Neural progenitor cell (in vitro differentiated cells): ENCODE data around the gene BAG5. TPM values are rescaled to one million over a fixed set of nuclear protein-coding genes. Genes with fewer than 3 reads are reported as not detected.
A peak's percentile ranks its signal among the peaks of the same experiment; 100 is the strongest.

Experiments used
- DNase-seq: peaks from one replicate; pipeline ENCODE4 v3.0.0-alpha.2; 2016; ENCODE audit warnings: low spot score
- H2AFZ ChIP-seq: fragments of 200-600 bp; sonication (generic); replicated peaks from 2 replicates; pipeline ENCODE4 v1.6.1; 2016; ENCODE audit warnings: antibody characterized with exemption
- H3F3A ChIP-seq: fragments of 200-600 bp; sonication (generic); 2 replicates; pipeline ENCODE4 v1.6.1; 2016; ENCODE audit warnings: antibody characterized with exemption, low read depth
- H3K27ac ChIP-seq: fragments of 200-600 bp; sonication (generic); 2 replicates; pipeline ENCODE4 v1.5.1; 2016; ENCODE audit warnings: mild to moderate bottlenecking
- H3K27me3 ChIP-seq: fragments of 200-600 bp; sonication (generic); 2 replicates; pipeline ENCODE4 v1.6.1; 2016; ENCODE audit warnings: mild to moderate bottlenecking, moderate library complexity
- H3K36me3 ChIP-seq: fragments of 200-600 bp; sonication (generic); 2 replicates; pipeline ENCODE4 v1.5.1; 2016
- H3K4me1 ChIP-seq: fragments of 200-600 bp; sonication (generic); 2 replicates; pipeline ENCODE4 v1.6.1; 2016; ENCODE audit warnings: mixed run types
- H3K4me2 ChIP-seq: fragments of 200-600 bp; sonication (generic); 2 replicates; pipeline ENCODE4 v1.6.1; 2016
- H3K4me3 ChIP-seq: fragments of 200-600 bp; sonication (generic); 2 replicates; pipeline ENCODE4 v1.5.1; 2016
- H3K79me2 ChIP-seq: fragments of 200-600 bp; sonication (generic); 2 replicates; pipeline ENCODE4 v1.6.1; 2016; ENCODE audit warnings: low read depth
- H3K9ac ChIP-seq: fragments of 200-600 bp; sonication (generic); 2 replicates; pipeline ENCODE4 v1.6.1; 2016
- H3K9me3 ChIP-seq: fragments of 200-600 bp; sonication (generic); 2 replicates; pipeline ENCODE4 v1.5.1; 2016; ENCODE audit warnings: low read depth
- H4K20me1 ChIP-seq: fragments of 200-600 bp; sonication (generic); 2 replicates; pipeline ENCODE4 v1.6.1; 2016; ENCODE audit warnings: low read depth
- H3K27ac Mint-ChIP-seq: 3 replicates; pipeline ENCODE4 v1.8.0; 2021; ENCODE audit warnings: mixed read lengths
- H3K27me3 Mint-ChIP-seq: 2 replicates; pipeline ENCODE4 v1.8.0; 2022; ENCODE audit warnings: low read depth, mild to moderate bottlenecking, inconsistent platforms, moderate library complexity, mixed read lengths; ENCODE audit not compliant: insufficient read depth
- H3K36me3 Mint-ChIP-seq: 3 replicates; pipeline ENCODE4 v1.8.0; 2021; ENCODE audit warnings: mixed read lengths
- H3K4me1 Mint-ChIP-seq: 3 replicates; pipeline ENCODE4 v1.8.0; 2021; ENCODE audit warnings: mixed read lengths
- H3K4me3 Mint-ChIP-seq: 3 replicates; pipeline ENCODE4 v1.8.0; 2021; ENCODE audit warnings: mild to moderate bottlenecking, moderate library complexity, mixed read lengths
- H3K9me3 Mint-ChIP-seq: 3 replicates; pipeline ENCODE4 v1.8.0; 2020; ENCODE audit warnings: mixed read lengths
- EZH2 ChIP-seq: fragments of 200-600 bp; sonication (generic); IDR thresholded peaks from 2 replicates; pipeline ENCODE4 v1.6.1; 2017; ENCODE audit warnings: antibody characterized with exemption, mild to moderate bottlenecking, moderate library complexity
- EZH2phosphoT487 ChIP-seq: fragments of 200-600 bp; sonication (generic); IDR thresholded peaks from 2 replicates; pipeline ENCODE4 v1.6.1; 2017; ENCODE audit warnings: antibody characterized with exemption
- total RNA-seq: library from RNA; depleted of rRNA; stranded (reverse); fragments of >200 nt; gene quantifications from 2 replicates; pipeline ENCODE4 v1.2.3, GENCODE V29; 2015; ENCODE audit warnings: low replicate concordance
- TF ChIP-seq, protein P1 (sequence below): fragments of 200-600 bp; sonication (generic); IDR thresholded peaks from 2 replicates; pipeline ENCODE4 v1.5.1; 2017; ENCODE audit warnings: antibody characterized with exemption, mild to moderate bottlenecking

BAG5 gene
- total RNA-seq, 1 donor from 2014 or later = 59.9 TPM

DNA sequence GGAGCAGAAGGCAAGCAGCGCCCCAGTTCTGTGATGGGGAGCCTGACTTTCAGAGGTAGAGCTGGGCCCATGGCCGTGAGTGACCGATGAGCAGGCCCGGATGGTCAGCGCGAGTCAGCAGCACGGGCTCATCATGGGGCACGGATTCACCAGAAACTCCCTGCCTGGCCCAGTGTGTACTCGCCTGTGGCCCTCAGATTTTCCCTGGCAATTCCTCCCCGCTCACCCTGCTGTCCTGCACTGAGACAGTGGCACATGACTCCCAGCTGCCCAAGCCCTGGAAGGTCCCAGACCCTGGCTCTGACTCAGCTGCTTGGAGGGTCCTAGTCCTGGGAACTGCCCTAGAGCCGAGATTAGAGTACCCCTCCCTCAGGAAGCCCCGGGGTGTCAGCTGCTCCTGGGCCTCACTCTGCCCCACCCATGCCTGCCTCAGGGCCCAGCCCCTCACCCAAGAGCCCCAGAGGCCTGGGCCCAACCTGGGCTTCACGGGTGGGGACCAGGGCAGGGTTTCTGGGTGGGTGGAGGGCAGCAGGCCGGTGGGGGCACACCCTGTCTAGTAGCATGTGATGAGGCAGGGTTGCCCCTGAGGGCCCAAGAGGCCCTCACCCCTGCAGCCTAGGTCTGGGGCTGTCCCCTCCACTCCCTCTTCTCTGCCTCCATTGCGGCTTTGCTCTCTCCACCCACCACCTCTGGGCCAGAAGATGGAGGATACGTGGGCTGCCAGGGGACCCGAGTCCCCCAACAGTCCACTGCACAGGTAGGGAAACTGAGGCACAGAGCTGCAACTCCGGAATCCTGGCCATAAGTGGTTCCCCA lies 25.1 kb downstream of the BAG5 start:
- peaks cover 23% of the 10 kb centered on the region for H3K4me1 ChIP-seq
- DNase-seq = no peak
- Mint-ChIP-seq H3K4me3 (no peak overlapping the region), H3K27me3 (peaks cover 4% of the 10 kb centered on the region), H3K4me1 (peaks cover 21% of the 10 kb centered on the region), H3K36me3 (peaks cover 2% of the 10 kb centered on the region), H3K27ac (peak overlapping the region; percentile 82), H3K9me3 (no peaks in the 10 kb centered on the region)
- H2AFZ ChIP-seq = no peak overlapping the region
- no peaks in the 10 kb centered on the region for H3K27me3 ChIP-seq
- H3K9ac ChIP-seq = no peak overlapping the region
- no peaks in the 10 kb centered on the region for H3K79me2 ChIP-seq
- no peak overlapping the region for H3K4me2 ChIP-seq
- H3K27ac ChIP-seq = no peak overlapping the region
- H3K9me3 ChIP-seq = no peaks in the 10 kb centered on the region
- no peaks in the 10 kb centered on the region for H4K20me1 ChIP-seq
- no peak for TF ChIP-seq EZH2
- TF ChIP-seq, protein P1, sequence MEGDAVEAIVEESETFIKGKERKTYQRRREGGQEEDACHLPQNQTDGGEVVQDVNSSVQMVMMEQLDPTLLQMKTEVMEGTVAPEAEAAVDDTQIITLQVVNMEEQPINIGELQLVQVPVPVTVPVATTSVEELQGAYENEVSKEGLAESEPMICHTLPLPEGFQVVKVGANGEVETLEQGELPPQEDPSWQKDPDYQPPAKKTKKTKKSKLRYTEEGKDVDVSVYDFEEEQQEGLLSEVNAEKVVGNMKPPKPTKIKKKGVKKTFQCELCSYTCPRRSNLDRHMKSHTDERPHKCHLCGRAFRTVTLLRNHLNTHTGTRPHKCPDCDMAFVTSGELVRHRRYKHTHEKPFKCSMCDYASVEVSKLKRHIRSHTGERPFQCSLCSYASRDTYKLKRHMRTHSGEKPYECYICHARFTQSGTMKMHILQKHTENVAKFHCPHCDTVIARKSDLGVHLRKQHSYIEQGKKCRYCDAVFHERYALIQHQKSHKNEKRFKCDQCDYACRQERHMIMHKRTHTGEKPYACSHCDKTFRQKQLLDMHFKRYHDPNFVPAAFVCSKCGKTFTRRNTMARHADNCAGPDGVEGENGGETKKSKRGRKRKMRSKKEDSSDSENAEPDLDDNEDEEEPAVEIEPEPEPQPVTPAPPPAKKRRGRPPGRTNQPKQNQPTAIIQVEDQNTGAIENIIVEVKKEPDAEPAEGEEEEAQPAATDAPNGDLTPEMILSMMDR = no peak
- TF ChIP-seq EZH2phosphoT487 = no peak
- H3K4me3 ChIP-seq = no peak overlapping the region
- H3F3A ChIP-seq = peaks cover 7% of the 10 kb centered on the region
- H3K36me3 ChIP-seq = no peaks in the 10 kb centered on the region

DNA sequence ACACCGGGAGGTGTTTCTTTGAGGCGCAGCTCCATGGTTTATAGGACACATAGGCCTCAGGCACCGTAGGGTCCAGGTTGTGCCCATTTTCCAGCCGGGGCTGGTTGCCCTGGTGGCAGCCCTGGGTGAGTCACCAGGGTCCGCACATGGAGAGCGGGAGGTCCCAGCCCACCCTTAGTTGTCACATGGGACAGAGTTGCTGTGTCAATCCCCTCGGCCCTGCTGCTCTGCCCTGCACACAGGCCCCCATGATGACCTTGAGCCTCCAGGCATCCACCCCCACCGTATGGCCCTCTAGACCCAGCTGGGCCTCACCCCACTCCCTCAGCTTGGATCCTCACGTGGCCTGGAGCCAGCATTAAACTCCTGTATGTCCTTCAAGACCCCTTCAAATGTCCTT lies 25.8 kb downstream of the BAG5 start:
- Histone ChIP-seq H3K36me3 (no peaks in the 10 kb centered on the region), H3K27ac (no peak overlapping the region)

DNA sequence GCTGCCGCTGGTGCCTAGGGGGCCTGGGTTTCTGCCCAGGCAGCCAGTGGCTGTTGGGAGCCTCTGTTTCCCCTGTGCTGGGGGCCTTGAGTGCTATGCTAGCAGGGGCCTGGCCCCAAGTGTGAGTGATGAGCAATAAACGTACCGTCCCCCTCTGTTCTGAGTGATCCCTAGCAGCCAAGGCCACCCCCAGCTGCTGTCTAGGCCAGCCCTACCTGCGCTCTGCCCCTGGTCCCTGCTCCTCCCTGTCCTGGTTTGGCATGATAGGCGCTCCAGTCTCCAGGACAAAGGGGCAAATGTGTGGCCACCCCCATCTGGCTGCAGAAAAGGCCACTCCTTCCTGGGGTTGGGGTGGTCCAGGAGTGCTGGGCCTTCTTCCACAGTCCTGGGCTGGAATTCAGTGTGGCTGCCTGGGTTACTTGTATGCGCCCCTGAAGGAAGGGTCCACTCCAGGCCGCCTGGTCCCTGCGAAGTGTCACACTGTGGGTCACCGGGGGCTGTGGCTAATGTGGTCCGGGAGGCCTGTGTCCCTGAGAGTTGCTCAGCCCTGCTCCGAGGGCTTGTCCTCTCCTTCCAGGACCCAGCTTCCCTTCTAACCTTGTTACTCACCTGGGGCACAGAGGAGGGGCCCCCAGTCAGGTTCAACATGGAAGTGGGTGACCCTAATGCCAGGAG lies 26.4 kb downstream of the BAG5 start:
- DNase-seq = no peak
- Mint-ChIP-seq H3K9me3 (no peaks in the 10 kb centered on the region), H3K36me3 (peaks cover 2% of the 10 kb centered on the region), H3K4me1 (peaks cover 16% of the 10 kb centered on the region), H3K27ac (no peak overlapping the region), H3K27me3 (peaks cover 4% of the 10 kb centered on the region), H3K4me3 (no peak overlapping the region)
- Histone ChIP-seq H3K4me2 (no peak overlapping the region), H4K20me1 (peaks cover 10% of the 10 kb centered on the region), H3K36me3 (no peaks in the 10 kb centered on the region), H3K4me3 (no peak overlapping the region), H3K4me1 (peaks cover 10% of the 10 kb centered on the region), H3K9ac (no peak overlapping the region), H3K27me3 (no peaks in the 10 kb centered on the region), H2AFZ (no peak overlapping the region), H3K27ac (no peak overlapping the region), H3K9me3 (no peaks in the 10 kb centered on the region), H3F3A (peaks cover 7% of the 10 kb centered on the region), H3K79me2 (no peaks in the 10 kb centered on the region)
- TF ChIP-seq EZH2phosphoT487 (no peak), EZH2 (no peak)
- TF ChIP-seq, protein P1 = no peak

More for the DNA sequence above, 25.8 kb downstream of the BAG5 start:
- Mint-ChIP-seq H3K27ac (peak overlapping the region; percentile 39), H3K9me3 (no peaks in the 10 kb centered on the region), H3K36me3 (peaks cover 2% of the 10 kb centered on the region), H3K4me3 (no peak overlapping the region), H3K27me3 (peaks cover 4% of the 10 kb centered on the region), H3K4me1 (peaks cover 17% of the 10 kb centered on the region)
- Histone ChIP-seq H4K20me1 (peaks cover 3% of the 10 kb centered on the region), H3K9me3 (no peaks in the 10 kb centered on the region), H3K4me2 (no peak overlapping the region), H2AFZ (no peak overlapping the region), H3K79me2 (no peaks in the 10 kb centered on the region), H3K9ac (no peak overlapping the region), H3K27me3 (no peaks in the 10 kb centered on the region), H3K4me3 (no peak overlapping the region), H3K4me1 (peaks cover 16% of the 10 kb centered on the region), H3F3A (peaks cover 7% of the 10 kb centered on the region)
- TF ChIP-seq EZH2phosphoT487 = no peak
- no peak for TF ChIP-seq EZH2
- TF ChIP-seq, protein P1 = no peak
- DNase-seq = no peak
